Measurements from ENCODE around the gene RHOC.

DNA sequence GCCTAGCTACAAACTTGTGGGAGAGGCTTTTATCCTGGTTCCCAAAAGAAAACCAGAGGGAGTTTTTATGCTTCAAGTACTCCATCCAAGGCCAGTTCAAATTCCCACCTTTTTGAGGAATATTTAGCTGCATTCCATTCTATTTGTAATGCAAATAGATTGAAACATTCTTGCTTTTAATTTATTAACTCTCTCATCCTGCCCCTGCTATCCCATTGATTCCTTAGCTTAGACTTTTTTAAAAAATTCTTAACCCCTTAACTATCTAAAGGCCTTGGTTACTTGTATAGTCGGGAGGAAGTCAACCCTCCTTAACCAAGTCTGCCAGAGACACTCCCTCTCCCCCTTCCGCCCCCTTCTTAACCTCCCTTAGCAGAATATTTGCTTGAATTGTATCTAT, 34.9 kb downstream of the RHOC start:
- TF ChIP-seq CTCF (IDR thresholded peaks at IDR 0.05; ENCODE audit: borderline replicate concordance, extremely low read depth, low read length, poor library complexity, severe bottlenecking): no peak
- no peak for TF ChIP-seq EZH2 (IDR thresholded peaks at IDR 0.05; ENCODE audit: borderline replicate concordance, low read depth, low read length, severe bottlenecking)

All from DND-41 (cell line).